GM10847 (cell line): ENCODE measurements around the gene ITPRIP.

Experiments used
- POLR2A ChIP-seq: IDR thresholded peaks from 2 replicates; pipeline ENCODE4 v1.6.1; 2011; ENCODE audit not compliant: insufficient read length; ENCODE audit errors: extremely low read depth

Gene ITPRIP

DNA sequence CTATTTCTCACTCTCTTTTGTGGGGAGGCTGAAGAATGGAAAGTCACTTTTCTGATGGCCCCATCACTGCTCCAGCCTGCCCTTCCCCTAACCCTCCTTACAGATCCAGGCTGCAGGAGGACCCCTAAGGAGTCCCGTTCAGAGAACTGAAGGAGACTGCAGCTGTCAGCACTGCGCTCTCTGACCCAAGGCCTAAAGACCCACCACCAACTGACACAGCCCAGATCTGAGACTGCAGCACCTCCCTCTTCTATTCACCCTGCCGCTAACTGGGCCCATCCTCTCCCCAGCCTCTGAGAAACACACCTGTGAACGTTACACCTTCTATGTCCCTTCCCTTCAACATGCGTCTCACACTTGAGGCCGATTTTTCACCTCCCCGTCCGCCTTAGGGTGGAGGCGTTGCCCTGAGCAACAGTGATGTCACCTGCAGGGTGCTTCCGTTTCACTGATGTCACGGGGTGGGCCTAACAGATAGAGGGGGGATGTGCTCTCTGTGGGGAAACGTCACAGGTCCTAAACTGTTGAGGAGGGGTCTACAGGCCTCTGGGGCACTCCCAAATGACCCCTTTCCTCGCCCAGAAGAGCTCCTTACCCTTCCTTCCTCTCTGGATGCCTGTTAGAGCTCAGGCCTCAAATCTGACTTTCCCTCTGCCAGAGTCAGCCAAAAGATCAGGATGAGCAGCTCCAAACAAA lies 5.1 kb downstream of the ITPRIP start:
- no peak for TF ChIP-seq POLR2A

DNA sequence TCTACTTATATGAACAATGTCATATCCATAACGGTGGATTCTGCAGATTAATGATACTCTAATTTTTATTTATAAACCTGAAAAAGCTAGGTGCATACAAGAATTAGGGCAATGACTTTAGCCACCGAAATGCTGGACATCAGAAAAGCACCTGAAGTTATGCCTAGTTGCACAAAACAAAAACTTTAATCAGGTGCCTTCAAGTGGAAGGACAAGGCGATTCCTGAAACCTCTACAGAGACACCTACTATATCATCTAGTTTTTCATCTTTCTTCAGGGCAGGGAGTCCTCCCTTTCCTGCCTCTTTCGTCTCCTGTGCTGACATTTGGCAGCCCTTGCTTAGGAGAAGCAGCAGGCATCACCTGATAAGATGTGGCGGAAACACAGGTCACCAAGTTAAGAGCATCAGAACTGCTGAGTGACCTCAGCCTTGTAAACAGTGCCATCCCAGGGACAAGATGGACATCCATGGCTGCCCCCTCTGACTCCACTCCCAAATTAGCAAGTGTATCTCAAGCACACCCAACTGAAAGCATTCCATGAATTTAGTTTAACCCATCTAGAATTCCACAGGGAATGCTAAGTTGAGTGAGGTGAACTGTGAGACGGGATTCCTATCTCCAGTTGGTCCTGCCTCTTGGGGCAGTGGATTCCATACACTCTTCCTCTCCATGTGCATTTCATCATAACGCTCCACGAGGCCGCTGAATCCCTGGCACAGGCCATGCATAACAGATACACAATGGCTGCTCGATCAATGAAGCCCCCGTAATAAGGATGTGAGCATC lies 5.8 kb downstream of the ITPRIP start:
- no peak for TF ChIP-seq POLR2A

GRCh38 chr10:104331208-104331838 lies 6.9 kb downstream of the ITPRIP start:
- TF ChIP-seq POLR2A, result no peak

DNA sequence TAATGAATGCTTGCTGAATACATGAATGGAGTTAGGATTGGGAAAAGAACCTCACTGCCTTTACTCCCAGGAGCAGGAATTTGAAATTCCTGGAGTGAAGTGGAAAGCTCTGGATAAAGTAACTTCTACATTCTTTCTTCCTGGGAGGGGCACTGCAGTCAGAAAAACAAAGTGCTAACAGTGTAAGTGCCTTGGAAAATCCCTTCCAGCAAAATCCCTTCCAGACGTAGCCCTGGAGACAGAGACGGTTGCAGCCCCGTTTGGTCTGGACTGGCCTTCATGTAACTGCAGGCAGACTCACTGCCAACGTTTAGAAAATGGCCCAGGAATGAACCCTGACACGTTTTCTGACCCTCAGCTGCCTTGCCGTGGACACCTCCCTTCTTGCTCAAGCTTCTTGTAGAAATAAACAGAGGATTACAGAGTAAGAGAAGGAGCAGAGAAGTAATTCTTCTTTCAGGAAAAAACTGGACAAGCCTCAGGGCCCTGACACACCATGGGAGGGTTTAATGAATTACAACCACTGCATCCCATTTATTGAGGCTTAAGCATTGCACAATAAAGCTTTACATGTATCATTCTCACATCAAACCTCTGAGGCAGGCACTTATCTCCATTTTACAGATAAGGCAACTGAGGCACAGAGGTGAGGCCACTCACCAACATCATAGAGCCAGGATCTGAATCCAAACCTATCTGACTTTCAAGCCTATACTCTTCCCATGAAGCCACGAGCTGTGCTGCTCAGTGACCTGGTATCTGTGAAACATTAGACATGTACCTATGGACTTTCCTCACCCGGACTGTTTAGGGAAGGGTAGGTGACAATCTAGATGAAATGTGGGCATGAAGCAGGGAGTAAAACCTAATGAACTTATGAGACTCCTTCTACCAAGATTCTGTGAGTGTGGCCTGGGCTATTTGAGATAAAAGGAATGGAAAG lies 7.8 kb downstream of the ITPRIP start:
- no peak for TF ChIP-seq POLR2A

- no peak for TF ChIP-seq POLR2A
These were observed 8.5 kb downstream of the ITPRIP start for GRCh38 chr10:104329735-104330134.

DNA sequence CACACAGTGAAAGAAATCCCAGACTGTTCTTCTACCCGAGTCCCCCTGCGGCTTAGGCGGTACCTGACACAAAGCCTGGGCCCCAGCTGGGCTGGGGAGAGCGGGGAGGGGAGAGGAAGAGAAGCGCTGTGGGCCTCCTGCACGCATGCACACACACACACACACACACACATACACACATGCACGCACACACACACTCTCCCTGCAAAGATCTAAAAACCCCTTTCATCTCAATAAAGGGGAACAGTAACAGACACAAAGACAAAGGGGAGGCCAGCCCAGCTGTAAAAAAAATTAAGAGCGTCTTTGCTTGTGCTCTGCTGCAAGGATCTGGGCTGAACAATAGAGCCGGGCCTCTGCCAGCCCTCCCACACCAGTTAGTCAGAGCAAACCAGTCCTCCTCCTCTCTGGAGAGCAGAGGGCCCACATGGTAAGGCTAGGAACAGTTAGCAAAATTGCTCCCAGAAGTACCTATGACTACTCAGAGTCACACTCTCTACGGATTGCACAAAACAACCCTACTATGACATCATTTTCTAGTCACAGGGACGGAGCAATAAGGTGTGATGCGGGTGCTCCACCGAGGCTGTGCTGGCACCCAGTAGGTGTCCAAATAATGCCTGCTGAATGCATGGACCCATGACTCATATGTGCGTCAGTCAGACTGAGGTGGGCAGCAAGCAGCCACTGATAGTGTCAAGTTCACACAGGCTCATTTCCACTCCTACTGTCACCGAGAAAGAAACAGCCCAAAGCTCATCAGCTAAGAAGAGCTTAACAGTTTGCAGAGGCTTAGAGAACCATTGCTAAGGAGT lies 9.2 kb downstream of the ITPRIP start:
- no peak for TF ChIP-seq POLR2A

- TF ChIP-seq POLR2A, result no peak
These were observed 9.7 kb downstream of the ITPRIP start for GRCh38 chr10:104328646-104328895.

GRCh38 chr10:104327745-104328645 lies 10.3 kb downstream of the ITPRIP start:
- TF ChIP-seq POLR2A, result no peak

GRCh38 chr10:104326991-104327610 lies 11.2 kb downstream of the ITPRIP start:
- no peak for TF ChIP-seq POLR2A

GRCh38 chr10:104325436-104326435 lies 12.5 kb downstream of the ITPRIP start:
- no peak for TF ChIP-seq POLR2A

DNA sequence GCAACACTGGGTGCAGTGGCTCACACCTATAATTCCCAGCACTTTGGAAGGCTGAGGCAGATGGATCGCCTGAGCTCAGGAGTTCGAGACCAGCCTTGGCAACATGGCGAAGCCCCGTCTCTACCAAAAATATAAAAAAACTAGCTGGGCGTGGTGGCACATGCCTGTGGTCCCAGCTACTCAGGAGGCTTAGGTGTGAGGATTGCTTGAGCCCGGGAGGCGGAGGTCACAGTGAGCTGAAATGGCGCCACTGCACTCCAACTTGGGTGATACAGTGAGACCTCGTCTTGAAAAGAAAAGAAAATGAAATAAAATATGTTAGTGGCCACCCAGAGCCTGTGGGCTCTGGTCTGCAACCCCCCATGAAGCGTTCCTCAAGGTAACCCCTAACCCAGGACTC lies 13.3 kb downstream of the ITPRIP start:
- TF ChIP-seq POLR2A, result no peak

DNA sequence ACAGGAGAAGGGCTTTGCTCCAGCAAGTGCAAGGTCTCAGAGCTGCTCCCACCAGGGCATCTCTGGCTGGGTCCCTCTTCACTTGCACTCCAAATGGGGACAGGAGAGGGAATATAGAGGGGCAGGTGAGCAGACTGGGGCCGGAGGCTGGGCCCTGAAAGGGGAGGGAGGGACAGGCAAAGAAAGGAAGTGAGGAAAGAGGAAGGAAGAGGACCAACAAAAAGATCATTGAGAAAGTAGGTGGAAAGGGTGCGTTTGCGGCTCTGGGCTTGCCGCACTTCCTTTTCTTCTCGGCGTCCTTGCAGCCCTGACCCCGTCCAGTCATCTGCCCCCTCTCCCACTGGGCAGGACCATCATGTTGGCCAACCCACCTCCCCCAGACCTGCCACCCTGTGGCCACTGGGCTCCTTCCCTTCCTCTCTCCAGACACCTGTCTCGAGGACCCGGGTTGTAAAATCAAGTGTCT lies 14.0 kb downstream of the ITPRIP start:
- TF ChIP-seq POLR2A, result no peak

- no peak for TF ChIP-seq POLR2A
These were observed 14.5 kb downstream of the ITPRIP start for GRCh38 chr10:104323760-104324201.
